ENCODE data around the gene AAK1. TPM values are rescaled to one million over a fixed set of nuclear protein-coding genes. Genes with fewer than 3 reads are reported as not detected.

AAK1 gene
- total and polyA plus RNA-seq, 2 of the 13 experiments (the other 11 are each of a cell fraction or from before 2014, with no cell fraction given), result 9.8 to 10.3 TPM

GRCh38 chr2:69436938-69437750, 206.4 kb downstream of the AAK1 start, which contains the start of gene NFU1 (continued):
- peak; percentile 96 for TF ChIP-seq POGK (CRISPR knock-in tag; conservative IDR thresholded peaks at IDR 0.05)
- TF ChIP-seq RFX3 (CRISPR knock-in tag; IDR thresholded peaks at IDR 0.05), result no peak
- TF ChIP-seq ZNF430 (CRISPR knock-in tag; IDR thresholded peaks at IDR 0.05), result peak; percentile 66; the same call in 1 of the 2 replicates
- TF ChIP-seq NONO (IDR thresholded peaks at IDR 0.05), result no peak
- peak; percentile 90 for TF ChIP-seq NONO (CRISPR knock-in tag; conservative IDR thresholded peaks at IDR 0.05)
- no peak for TF ChIP-seq EZH2 (conservative IDR thresholded peaks at IDR 0.05; ENCODE audit: low read depth, low read length)
- TF ChIP-seq, protein P1, sequence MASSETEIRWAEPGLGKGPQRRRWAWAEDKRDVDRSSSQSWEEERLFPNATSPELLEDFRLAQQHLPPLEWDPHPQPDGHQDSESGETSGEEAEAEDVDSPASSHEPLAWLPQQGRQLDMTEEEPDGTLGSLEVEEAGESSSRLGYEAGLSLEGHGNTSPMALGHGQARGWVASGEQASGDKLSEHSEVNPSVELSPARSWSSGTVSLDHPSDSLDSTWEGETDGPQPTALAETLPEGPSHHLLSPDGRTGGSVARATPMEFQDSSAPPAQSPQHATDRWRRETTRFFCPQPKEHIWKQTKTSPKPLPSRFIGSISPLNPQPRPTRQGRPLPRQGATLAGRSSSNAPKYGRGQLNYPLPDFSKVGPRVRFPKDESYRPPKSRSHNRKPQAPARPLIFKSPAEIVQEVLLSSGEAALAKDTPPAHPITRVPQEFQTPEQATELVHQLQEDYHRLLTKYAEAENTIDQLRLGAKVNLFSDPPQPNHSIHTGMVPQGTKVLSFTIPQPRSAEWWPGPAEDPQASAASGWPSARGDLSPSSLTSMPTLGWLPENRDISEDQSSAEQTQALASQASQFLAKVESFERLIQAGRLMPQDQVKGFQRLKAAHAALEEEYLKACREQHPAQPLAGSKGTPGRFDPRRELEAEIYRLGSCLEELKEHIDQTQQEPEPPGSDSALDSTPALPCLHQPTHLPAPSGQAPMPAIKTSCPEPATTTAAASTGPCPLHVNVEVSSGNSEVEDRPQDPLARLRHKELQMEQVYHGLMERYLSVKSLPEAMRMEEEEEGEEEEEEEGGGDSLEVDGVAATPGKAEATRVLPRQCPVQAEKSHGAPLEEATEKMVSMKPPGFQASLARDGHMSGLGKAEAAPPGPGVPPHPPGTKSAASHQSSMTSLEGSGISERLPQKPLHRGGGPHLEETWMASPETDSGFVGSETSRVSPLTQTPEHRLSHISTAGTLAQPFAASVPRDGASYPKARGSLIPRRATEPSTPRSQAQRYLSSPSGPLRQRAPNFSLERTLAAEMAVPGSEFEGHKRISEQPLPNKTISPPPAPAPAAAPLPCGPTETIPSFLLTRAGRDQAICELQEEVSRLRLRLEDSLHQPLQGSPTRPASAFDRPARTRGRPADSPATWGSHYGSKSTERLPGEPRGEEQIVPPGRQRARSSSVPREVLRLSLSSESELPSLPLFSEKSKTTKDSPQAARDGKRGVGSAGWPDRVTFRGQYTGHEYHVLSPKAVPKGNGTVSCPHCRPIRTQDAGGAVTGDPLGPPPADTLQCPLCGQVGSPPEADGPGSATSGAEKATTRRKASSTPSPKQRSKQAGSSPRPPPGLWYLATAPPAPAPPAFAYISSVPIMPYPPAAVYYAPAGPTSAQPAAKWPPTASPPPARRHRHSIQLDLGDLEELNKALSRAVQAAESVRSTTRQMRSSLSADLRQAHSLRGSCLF (CRISPR knock-in tag; IDR thresholded peaks at IDR 0.05; ENCODE audit: borderline replicate concordance), result no peak
- no peak; the same call in 1 of the 2 replicates for TF ChIP-seq LBX2 (CRISPR knock-in tag; IDR thresholded peaks at IDR 0.05; ENCODE audit: borderline replicate concordance)
- no peak for TF ChIP-seq IKZF4 (CRISPR knock-in tag; IDR thresholded peaks at IDR 0.05; ENCODE audit: borderline replicate concordance, low read depth, not compliant biosample characterization)
- TF ChIP-seq MED1 (CRISPR knock-in tag; IDR thresholded peaks at IDR 0.05), result peak; percentile 87
- TF ChIP-seq NR2C2 (CRISPR knock-in tag; IDR thresholded peaks at IDR 0.05; ENCODE audit: borderline replicate concordance), result peak; percentile 58; the same call in 1 of the 2 replicates
- no peak for TF ChIP-seq JUND (CRISPR knock-in tag; IDR thresholded peaks at IDR 0.05)
- no peak for TF ChIP-seq TBX3 (IDR thresholded peaks at IDR 0.05; ENCODE audit: borderline replicate concordance)
- no peak; the same call in 1 of the 2 replicates for TF ChIP-seq ZNF703 (CRISPR knock-in tag; IDR thresholded peaks at IDR 0.05; ENCODE audit: borderline replicate concordance)
- TF ChIP-seq ZNF782 (CRISPR knock-in tag; IDR thresholded peaks at IDR 0.05; ENCODE audit: borderline replicate concordance), result peak; percentile 97
- peak; percentile 65; the same call in 1 of the 2 replicates for TF ChIP-seq ZNF788 (CRISPR knock-in tag; IDR thresholded peaks at IDR 0.05; ENCODE audit: borderline replicate concordance)
- TF ChIP-seq THRA (CRISPR knock-in tag; IDR thresholded peaks at IDR 0.05; ENCODE audit: borderline replicate concordance), result no peak
- TF ChIP-seq RBM39 (IDR thresholded peaks at IDR 0.05; ENCODE audit: low read depth, low read length, poor library complexity, severe bottlenecking), result peak; percentile 71
